ENCODE results near the gene PDLIM7. TPM values are rescaled to one million over a fixed set of nuclear protein-coding genes. Genes with fewer than 3 reads are reported as not detected.

Gene PDLIM7
- total RNA-seq, 1 donor from 2014 or later, result 247 TPM

DNA sequence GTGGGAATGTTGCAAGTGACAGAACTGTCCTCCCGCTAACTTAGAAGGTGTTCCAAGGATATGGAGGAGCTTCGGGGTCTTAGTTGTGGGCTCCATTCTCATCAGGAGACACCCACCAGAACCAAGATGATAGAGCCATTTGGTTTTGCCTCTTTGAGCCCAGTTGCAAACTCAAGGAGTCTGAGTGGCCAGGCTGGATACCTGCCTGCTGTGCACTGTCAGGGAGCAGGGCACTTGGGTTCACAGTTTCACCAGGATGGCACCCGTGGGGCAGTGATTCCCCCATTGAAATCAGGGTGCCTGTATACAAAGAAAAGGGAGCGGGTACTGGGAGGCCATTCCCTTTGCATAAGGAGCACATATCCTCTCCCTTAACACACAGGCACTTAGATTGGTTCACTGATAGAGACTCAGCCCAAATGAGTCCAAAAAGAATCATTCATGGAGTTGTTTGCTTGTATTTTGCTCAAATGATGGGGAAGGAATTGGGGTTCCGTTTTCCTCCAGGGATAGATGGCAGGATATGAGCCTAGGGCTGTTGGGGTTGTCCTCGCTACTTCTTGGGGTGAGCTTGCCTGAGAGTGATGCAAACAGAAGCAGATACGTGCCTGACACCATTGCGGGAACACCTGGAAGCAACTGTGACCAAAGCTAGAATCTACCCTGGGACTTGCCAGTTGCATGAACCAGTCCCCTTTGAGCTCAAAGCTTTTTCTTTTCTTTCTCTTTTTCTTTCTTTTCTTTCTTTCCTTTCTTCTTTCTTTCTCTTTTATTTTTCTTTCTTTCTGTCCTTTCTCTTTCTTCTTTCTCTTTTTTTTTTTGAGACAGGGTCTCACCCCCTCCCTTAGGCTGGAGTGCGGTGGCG lies 52.1 kb downstream of the PDLIM7 start:
- no peak for DNase-seq (ENCODE audit: low spot score)

DNA sequence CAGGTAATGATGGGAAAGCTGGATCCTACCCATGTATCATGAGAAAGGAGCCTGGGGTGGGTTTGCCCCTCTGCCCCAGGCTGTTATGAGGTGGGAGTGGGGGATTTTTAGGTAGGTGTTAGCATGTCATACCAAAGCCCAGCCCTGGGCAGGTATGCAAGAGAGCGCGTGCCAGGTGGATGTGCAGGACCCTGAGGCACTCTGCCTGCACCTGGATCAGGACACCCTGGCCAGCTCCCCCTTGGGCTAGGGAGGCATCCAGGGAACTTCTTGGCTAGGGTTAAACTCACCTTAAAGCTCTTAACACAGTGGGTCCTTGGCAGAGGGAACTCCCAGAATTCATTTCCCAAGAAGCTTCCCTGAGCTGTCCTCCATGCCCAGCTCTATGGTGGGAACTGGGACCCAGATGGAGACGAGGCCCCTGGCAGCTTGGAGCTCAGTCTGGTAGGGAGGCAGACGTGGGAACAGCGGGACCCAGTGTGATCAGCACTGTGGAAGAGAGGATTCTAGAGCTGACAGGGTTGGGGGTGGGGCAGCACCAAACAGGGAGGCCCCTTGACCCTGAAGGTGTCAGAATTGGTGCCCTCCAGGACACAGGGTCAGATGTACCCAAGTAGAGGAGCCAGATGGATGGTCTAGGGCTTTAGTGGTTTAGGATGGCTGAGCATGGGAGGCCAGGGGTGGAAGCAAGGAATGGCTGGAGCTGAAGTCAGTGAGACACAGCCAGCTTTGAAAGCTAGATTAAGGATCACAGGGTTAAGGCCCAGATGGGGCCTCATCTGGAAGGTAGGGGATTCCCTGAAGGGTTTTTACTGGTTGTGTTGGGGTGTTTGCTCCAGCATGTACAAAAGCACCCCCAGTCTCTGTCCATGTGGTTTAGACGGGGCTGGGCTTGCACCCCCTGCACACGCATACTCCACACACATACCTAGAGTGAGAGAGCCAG lies 53.0 kb downstream of the PDLIM7 start:
- DNase-seq (ENCODE audit: low spot score), result peak; percentile 42

DNA sequence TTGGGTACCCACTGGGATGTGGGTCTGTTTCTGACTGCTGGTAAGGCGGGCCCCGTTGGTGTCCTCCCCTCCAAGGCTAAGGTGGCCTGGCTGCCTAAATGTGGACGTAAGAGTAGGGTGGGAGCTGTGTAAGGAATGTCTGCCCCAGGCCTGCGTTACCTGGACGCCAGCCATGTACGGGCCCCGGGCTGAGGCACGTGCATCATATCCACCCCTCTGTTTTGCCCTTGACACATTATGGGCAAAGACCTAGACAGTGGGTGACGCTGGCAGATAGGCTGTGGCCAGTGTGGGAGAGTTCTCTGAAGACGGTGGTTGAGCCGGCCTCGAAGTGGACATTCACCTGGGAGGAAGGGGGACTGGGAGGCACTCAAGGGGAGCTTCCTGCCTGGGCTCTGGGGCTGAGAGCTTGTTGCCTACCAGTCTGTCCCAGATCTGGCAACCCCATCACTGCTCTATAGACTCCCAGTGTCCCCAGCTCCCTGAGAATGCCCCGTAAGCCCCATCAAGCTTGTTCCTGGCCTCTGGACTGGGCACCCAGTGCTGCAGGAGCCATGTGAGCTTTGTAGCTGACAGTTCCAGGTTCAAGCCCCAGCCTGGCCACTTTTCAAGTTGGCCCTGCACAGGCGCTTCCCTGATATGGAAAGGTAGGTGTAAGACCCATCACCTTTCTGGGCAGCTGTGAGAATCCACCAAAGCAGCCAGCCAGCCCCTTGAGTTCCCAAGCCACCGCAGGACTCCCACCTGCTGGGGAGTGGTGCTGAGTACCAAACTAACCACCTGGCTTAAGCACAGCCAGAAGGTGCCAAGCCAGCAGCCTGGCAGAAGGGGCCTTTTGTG lies 54.0 kb downstream of the PDLIM7 start:
- no peak for DNase-seq (ENCODE audit: low spot score)

DNA sequence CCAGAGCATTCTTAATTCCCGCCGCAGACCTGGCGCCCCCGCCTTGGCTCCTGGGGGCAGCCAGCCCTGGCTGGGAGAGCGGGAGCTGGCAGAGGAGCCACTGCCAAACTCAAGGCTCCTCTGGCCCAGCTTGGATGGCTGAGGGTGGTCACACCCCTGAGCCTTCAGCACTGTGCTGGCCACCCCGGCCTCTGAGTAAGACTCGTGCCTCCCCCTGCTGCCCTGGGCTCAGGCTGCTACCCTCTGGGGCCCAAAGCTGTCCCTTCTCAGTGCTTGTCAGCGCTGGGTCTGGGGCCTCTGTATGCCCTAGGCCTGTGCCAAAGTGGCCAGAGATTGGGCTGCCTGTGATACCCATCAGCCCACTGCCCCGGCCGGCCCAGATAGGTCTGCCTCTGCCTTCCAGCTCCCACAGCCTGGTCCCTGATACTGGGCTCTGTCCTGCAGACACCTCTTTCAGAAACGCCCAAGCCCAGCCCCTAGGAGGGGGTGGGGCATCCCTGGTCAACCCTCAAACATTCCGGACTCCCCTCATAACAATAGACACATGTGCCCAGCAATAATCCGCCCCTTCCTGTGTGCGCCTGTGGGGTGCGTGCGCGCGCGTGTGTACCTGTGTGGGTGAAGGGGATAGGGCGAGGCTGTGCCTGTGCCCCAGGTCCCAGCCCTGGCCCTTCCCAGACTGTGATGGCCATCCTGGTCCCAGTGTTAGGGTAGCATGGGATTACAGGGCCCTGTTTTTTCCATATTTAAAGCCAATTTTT lies 55.2 kb downstream of the PDLIM7 start:
- DNase-seq (ENCODE audit: low spot score), result no peak

GRCh38 chr5:177440990-177441780 lies 56.2 kb downstream of the PDLIM7 start:
- DNase-seq (ENCODE audit: low spot score), result no peak

- DNase-seq (ENCODE audit: low spot score), result no peak
Measured at GRCh38 chr5:177440211-177440989, 57.0 kb downstream of the PDLIM7 start.

DNA sequence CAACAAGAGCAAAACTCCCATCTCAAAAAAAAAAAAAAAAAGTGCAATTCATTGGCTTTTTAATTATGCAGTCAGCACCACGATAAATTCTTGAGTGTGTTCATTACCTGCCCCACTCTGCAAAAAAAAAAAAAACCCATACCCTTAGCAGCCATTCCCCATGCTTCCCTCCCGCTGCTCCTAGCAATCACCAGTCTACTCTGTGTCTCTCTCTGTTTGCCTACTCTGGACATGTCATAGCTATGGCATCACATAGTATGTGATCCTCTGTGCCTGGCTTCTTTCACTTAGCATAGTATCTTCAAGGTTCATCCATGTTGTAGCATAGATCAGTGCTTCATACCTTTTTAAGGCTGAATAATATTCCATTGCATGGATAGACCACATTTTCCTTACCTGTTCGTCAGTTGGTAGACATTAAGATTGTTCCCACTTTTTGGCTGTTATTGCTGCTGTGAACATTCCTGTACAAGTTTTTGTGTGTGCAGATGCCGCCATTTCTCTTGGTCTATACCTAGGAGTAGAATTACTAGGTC lies 57.8 kb downstream of the PDLIM7 start:
- DNase-seq (ENCODE audit: low spot score), result no peak

- no peak for DNase-seq (ENCODE audit: low spot score)
Measured at GRCh38 chr5:177438468-177438867, 58.9 kb downstream of the PDLIM7 start.

DNA sequence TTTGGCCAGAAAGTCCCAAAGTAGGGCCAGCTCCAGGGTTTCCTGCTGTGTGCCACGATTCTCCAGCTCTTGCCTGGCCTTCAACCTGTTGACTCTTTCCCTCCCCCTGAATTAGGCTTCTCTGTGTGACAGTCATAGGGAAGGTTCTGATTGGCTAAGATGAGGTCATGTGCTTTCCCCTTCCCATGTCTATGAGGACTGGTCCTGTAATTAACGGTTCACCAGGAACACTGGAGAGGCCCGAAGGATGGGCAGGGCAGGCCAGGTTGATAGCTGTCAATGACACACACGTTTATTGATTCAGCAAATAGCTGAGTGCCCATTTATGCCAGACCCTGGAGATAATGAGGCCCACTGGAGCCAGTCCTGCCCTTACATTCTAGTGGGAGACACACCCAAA lies 59.8 kb downstream of the PDLIM7 start:
- DNase-seq (ENCODE audit: low spot score), result no peak

DNA sequence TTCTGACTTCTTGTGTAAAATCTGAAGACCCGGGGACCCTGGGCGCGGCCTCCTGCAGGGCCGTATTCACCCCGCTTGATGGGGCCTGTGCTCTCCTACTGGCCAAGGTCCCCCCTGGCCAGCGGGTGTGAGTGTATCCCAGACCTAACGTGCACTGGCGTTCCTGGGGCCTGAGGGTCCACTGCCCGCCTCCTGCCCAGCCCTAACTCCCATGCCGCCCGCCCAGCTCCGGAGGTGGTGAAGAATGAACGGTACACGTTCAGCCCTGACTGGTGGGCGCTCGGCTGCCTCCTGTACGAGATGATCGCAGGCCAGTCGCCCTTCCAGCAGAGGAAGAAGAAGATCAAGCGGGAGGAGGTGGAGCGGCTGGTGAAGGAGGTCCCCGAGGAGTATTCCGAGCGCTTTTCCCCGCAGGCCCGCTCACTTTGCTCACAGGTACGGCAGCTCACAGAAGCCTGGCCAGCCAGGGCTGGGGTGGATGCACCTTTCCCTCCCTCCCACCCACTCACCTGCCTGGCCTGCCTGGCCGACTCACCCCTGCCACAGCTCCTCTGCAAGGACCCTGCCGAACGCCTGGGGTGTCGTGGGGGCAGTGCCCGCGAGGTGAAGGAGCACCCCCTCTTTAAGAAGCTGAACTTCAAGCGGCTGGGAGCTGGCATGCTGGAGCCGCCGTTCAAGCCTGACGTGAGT lies 61.4 kb downstream of the PDLIM7 start:
- DNase-seq (ENCODE audit: low spot score), result no peak

- DNase-seq (ENCODE audit: low spot score), result no peak
Measured at GRCh38 chr5:177434942-177435738, 62.3 kb downstream of the PDLIM7 start.

- DNase-seq (ENCODE audit: low spot score), result no peak
Measured at GRCh38 chr5:177434437-177434836, 63.0 kb downstream of the PDLIM7 start.

- DNase-seq (ENCODE audit: low spot score), result no peak
Measured at GRCh38 chr5:177433658-177434217, 63.7 kb downstream of the PDLIM7 start.
